GM19467 (cell line): ENCODE measurements around the gene PLAC1.

Experiments
- ATAC-seq: cut with Tn5 transposase; IDR thresholded peaks from one replicate; pipeline ENCODE4 v1.9.1; 2021; ENCODE audit warnings: mild to moderate bottlenecking, moderate library complexity; ENCODE audit not compliant: unreplicated experiment

Gene PLAC1

DNA sequence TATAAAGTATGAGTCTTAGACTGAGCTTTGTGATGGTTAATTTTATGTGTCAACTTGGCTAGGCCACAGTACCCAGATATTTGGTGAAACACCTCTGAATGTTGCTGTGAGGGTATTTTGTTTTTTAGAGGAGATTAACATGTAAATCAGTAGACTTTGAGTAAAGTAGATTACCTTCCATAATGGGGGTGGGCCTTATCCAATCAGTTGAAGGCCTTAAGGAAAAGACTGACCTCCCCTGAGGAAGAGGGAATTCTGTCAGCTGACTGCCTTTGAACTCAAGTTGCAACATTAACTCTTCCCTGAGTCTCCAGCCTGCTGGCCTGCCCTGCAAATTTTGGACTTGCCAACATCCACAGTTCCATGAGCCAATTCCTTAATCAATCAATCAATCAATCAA is 66.0 kb downstream of the PLAC1 start:
- no peak for ATAC-seq

DNA sequence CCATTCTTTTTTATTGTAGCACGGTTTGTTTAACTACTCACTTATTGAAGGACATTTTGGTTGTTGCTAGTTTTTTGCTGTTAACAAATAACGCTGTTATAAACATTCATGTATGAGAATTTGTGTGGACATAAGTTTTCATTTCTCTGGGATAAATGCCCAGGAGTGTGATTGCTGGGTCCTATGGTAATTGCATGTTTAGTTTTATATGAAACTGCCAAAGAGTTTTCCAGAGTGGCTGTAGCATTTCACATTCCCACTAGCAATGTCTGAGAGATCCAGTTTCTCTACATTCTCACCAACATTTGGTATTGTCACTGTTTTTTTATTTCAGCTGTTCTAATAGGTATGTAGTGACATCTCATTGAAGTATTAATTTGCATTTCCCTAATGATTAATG is 66.8 kb downstream of the PLAC1 start:
- ATAC-seq, result no peak

DNA sequence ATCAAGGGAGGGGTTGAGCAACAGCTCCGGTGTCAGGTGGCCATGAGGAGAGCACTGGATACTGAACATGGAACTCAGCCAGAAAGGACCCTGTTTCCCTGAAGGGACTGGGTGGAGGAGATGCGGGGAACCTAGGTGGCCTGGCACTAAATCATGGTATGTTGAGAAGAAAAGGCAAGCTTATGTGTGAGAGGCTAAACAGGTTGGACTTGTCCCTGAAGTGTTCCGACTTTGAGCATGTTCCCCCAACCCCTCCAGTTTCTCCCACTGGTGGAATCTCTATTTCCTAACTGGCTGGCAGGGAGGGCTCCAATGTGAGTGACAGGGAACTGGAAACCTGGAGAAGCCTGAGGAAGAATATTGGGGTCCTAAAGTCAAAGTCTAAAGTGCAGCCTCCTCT is 69.5 kb downstream of the PLAC1 start:
- ATAC-seq, result no peak

DNA sequence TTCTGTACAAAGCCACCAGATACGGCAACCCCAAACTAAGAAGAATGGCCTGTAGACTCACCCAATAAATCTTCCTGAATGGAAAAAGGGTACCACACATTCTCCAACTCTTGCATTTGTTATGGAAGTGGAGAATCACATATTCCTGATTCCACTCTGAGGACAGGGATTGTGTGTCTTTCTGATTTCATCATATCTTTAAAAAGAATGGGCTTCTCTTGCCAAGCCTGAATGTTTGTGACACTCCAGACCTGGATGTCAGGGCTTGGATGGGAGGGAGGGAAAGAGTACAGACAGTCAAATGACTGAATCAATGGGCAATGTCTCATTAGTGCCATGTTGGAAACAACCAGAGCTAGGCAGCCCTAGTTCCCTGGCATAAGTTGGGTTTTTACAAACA is 77.4 kb downstream of the PLAC1 start:
- ATAC-seq, result no peak

DNA sequence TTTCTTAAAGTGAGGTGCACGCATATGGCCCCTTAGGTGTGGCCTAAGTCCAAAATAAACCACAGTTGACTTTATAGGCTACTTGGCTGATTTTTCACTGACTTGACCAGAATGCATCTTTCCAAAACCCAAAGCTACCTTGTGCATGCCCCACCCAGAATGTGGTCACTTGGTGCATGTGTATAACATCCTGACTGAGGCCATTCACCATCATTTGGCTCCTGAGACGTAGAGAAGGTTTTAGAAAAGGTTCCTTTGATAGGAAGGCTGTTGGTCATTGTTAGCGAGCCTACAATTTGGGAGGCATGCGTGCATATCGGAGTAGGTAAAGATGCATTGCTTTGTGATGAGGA is 84.6 kb downstream of the PLAC1 start:
- ATAC-seq, result no peak

DNA sequence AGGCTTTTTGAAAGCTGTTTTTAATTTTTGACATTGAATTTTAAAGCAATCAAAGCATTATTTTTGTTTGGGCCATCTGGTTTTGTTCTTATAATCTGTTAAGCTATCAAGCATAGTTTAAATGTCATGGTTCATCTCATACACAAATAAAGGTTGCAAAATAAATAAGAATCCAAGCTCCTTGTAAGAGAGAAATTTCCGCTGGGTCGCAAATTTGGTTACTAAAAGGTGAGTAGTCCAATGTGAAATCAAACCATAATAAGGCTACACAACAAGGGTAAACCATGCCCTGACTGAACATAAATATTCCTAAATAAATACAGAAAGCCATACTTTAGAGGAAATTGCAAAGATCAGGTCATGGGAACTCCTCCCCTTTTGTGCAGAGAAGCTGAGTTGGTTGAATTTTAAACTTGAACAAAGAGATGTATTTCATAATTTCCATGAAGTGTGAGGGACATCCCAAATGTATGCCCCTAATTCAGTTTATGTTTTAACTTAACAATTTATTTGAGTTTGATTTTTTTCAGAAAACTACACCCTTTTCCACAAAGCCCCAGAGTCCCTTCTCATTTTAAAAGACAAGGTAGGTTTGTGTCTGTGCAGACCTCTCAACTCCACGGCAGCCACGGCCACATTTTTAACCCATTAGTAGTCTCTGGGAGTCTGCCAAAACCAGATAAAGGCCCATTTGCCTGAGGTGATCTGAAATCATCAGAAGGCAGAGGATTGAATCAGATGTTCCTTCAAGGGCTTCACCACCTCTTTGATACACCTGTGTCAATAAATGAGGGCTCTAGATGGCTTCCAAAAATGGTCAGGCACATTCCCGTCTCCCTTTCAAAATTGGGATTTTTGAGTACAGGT is 85.2 kb downstream of the PLAC1 start:
- no peak for ATAC-seq

DNA sequence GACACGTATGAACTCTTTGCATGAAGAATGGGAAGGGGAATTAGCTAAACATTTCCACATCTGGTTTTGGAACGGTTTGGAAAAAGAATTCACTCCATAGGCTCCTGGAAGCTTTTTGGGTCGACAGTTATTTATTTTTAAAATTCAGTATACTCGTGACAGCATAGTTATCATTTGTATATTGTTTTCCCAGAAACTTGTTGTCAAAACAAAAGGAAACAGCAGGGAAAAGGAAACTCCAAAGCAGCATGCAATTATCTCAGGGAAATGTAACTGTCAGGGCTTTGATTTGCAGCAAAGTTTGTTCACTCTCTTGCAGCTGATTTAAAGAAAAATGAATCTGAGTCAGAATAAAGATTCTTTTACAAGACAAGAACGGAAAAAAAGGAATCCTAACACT is 86.5 kb downstream of the PLAC1 start:
- ATAC-seq, result no peak

DNA sequence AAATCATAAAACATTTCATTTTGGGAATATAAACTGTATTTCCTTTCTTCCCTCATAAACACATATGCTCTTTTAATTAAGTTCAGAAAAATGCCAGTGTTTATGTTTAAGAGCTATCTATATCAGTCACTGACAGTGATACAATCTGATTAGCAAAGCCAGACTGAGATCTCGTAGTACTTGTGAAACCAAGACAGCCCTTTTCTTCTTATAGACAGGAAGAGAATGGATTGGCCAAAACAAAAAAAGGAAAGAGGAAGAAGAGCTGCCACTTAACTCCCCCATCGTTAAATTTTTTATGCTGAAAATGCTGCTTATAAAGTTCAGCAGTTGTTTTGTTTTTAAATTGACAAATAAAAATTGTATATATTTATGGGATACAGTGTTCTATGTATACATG is 87.4 kb downstream of the PLAC1 start:
- no peak for ATAC-seq

DNA sequence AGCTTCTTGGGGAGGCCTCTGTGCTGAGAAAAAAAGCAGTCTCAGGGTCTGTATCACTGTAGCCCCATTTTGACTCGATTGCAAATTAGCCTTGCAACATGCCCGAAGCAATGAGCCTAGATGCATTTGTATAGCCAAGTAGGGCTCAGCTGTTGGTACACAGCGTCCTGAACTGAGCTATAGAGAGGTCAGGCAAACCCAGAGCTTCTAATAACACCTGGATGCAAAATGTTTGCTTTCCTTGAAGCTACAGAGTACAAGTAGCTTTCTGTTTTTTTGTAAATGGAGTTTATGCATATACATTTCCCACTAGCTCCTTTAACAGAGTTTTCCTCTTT is 87.8 kb downstream of the PLAC1 start:
- ATAC-seq, result no peak

DNA sequence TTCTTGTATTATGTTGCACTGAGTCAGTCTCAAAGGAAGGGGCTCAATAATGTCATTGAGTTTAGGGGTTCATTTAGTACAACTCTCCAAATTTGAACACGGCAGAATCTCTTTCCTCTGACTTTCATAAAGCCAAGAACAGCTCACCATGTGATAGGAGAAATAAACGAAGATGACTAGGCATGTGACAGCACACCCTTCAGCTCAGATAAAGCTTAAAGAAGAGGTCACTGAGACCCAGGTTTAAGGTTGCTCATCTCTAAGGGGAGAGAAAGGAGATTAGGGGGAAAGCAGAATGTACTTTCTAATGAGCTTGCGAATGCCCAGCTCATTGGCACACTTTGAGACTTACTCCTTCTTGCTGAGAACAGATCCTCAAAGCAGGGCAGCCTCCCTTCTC is 89.0 kb downstream of the PLAC1 start:
- no peak for ATAC-seq

DNA sequence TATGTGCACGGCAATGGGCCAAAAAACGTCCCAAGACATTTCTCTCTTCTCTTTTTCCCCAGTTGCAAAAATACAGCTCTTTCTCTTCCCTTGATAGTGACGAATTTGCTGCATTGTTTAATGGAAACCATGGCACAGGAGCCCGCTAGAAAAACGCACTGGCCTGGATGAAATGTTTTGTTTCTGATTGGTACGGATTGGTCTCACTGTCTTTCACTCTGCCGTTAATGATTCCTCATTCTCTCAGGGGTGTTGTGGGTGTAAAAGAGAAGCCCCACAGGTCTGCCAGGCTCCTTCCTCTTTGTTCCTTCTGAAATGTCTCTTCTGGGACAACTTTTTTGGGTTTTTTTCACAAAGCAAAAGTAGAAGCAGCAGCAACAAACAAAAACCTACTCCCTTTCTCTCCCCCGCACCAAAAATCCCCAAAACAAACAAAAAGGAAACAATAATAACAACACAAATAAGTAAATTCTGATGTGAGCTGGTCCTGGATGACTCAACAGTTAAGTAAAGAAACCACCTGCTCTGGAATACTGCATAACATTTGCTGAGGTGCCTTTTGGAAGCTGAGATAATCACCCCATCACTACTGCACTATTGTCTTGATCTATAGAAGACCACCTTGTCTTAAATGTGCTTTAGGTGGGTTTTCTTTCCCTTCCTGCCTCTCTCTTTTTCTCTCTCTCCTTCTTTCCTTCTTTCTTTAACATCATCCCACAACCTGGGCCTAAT is 89.8 kb downstream of the PLAC1 start:
- ATAC-seq, result no peak

DNA sequence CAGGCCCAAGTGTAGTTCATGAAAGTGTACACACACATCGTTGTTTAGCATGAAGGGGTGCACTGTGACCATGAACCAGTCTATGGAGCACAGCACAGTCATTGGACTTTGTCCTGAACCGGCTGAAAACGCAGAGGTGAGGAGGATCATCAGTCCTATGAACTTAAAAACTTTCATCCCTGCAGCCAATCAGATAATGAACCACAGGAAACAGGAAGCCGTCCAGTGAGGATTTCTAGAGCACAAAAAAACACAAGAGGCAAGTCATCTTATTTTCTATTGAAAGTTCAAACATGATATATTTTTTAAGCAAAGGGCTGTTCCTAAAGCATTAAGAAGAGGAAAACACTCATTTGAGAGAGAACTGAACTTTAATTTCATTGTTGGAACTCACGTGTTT is 91.8 kb downstream of the PLAC1 start:
- ATAC-seq, result no peak

DNA sequence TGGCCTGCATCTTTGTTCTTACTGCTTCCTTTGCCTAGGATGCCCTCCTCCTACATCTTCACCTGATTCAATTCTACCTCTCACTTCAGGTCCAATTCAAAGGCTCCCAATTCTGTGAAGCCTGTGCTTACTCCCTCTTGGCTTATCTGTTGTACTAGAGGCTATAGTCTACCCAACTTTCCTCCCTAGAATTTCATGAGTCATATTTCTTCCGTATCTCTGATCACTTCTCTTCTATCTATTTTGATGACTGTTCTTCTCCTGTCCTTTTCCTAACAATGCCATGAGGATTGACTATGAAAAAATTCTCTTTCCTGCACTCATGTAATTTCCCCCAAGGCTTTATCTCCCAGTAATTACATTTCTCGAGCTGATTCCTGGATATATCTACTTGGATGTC is 96.3 kb downstream of the PLAC1 start:
- ATAC-seq, result no peak

DNA sequence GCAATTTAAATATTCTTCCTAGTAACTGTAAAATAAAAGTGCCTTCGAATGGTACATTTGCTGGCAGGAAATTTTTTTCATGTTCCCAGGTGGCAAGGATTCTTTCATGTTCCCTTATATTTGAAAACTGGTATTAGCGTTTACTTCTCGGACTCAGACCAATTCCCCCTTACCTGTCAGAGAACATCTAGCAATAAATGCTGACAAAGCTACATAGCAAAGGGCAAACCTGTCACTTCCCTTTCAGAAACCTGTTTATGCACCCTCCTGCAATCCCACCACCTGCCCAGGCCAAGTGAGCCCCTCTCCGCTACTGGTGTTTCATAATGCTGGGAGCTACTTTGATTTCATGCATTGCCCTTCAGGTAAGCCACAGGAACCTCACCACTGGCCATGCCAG is 100.1 kb downstream of the PLAC1 start:
- ATAC-seq, result no peak

DNA sequence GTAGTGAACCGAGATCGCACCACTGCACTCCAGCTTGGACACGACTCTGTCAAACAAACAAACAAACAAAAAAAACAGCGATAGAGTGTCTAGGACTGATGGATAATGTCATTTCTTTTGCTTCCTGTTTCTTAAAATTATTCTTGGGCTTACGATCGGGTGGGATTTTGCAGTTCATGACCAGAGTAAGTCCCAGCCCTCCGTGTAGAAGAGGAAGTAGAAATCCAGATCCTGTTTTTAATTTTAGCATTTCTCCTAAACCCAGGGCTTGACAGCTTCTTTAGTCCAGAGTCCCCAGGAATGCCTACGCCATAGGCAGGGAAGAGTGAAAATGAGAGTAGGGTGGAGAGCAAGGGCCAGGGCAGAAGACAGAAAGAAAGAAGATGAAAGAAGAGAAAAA is 104.0 kb downstream of the PLAC1 start:
- ATAC-seq, result no peak

DNA sequence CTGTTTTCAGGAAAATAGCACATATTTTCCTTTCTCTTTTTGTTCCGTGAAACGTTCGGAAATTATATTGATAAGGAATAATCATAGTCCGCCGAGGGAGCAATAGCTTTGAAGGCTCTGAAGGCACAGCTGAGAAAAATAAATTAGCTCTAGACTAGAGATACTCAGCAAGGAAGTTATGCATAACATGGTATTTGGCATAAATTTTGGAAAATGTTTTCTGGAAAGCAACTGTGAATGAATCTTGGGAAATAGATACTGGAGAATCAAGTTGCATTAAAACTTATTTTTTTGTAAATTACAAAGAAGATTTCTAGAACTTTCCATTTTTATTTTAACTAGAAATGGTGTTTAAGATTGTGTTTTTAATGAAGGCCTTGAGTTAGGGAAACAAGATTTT is 105.9 kb downstream of the PLAC1 start:
- ATAC-seq, result no peak

DNA sequence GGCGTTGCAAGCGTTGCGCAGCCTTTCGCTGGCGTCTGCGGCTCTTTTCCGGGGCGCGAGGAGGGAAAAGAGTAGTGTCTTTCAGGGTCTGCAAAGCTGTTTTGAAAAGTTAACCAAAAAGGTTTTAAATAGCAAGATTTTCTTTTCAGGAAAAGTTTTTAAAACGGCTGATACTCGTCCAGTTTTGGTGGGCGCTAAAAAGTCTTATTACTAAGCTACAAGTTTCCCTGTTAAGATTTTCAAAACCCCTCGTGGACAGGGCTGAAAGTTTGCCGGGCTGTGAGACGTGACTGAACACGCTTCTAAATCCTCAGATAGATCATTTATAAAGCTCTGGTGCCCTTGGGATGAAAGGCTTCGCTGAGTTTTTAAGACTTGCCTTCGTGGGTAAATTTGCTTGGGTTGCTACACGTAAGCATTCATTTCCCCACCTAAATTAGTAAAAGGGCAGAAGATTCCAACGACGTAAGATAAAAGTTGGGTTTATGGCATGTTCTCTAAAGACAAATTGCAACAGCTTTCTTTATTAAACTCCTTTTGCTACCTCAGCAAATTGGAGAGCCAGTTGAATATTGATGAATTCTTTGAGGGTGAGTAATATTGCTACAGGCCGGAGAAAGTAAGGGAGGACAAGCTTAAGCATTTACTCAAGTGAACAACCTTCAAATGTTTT is 106.8 kb downstream of the PLAC1 start:
- no peak for ATAC-seq

DNA sequence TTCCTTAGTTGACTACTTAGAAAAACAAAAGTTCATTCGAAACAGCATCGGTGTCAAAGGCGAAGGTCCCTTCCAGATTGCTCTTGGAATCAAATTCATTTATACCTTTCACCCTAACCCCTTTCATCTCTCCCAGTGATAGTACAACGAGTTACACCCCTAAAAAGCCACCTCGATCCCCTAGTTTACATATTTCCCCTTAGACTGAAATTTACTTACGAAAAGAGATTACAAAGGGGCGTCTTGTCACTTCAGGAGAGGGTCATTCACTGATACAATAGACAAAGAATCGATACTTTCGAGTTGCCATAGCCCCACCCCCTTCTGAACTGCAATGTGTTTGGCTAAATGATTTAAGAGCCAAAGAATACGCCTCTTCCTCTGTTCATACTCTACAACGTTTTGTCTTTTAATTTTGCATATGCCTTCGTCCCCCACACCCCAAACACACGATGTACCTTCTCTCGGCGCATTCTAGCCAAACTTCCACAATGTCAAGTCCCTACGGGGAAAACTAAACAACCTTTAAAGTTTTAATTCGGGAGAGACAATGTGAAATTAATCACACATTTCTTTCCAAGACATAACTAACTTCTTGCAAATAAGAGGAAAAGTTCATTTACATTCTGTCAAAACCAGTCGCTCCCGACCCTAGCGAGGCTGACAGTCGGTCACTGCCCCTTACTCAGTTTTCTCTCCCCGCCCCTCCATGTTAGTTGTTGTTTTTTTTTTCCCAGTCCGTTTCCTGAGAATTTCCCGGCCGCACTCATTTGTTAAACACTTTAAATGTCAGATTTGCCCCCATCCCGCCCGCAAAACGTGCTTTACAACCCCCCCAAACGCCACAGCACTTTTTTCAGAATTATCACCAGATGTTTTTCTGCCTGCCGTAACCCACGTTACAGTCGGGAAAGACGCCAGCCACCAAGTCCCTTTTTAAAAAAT is 109.7 kb downstream of the PLAC1 start:
- ATAC-seq, result no peak

DNA sequence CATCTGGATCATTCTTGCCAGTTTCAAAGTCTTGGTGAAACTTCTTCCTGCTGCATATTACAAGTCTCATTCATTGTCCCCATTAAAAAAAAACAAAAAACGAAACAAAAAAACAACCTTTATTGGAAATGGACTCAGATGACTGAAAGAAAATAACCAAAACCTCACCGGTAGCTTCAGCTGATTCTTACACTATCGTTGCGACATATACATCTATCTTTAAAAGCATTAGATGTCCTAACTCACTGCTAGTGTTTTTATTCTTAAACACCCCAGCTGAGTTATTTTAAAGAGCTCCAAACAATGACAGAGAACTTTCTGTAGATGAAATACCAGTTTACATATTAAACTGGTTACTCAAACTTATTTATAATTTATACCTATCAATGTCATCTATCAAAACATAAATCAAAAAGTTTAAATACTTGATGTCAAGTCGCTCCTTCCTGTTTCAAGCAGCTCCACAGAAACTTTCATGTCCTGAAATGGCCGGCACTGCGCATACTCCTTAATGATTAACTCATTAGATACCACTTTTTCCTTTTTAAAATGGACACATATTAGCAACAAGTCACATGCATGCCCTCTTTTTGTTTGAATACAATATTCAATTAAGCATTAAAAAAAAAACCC is 111.1 kb downstream of the PLAC1 start:
- no peak for ATAC-seq

DNA sequence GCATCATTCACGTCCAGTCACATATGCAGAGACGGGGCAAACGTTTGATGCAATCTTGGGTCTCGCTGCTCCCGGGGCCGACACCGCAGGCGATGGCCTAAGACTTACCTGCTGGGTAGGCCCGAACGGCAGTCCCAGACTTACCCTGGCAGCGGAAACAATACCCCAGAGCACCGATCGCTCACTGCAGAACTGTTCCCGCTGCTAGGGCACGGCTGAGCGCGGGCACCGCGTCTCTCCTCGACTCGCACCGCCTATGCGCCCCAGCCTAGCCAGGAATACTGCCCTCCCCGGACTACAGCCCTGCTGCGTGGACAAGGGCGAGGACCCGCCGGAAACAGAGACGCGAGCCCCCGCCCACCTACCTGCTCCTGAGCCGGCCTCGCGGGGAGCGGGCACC is 112.1 kb downstream of the PLAC1 start:
- no peak for ATAC-seq

DNA sequence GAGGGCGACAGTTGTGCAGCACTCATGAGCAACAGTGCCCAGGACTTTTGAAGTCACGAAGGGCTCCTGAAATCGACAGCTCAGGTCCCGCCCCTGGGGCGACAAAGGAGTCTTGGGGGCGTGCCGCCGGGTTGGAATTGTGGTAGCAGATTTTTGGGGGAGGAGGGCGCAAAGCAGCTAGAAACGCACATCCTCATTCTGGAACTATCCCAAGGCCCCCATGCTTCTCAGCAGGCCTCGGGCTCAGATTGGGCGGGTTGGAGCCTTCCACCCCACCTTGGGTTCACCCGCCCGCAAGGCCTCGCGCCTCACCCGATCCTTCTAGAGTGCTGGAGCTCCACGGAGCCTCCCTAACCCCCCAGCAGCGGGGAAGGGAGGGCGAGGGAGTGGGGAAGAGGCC is 112.8 kb downstream of the PLAC1 start:
- ATAC-seq, result no peak
